Neural cell (in vitro differentiated cells): ENCODE measurements around the gene MAP10. TPM values are rescaled to one million over a fixed set of nuclear protein-coding genes. Genes with fewer than 3 reads are reported as not detected.

Source experiments
- H2AFZ ChIP-seq: fragments of 200-600, 300-800 bp; sonication (generic), shearing (Covaris generic); 2 replicates; pipeline ENCODE4 v1.6.0; 2014; ENCODE audit warnings: low read depth, mild to moderate bottlenecking, antibody characterized with exemption, low read length, moderate library complexity
- H3F3A ChIP-seq: fragments of 200-600 bp; shearing (Covaris generic); 2 replicates; pipeline ENCODE4 v1.6.1; 2016; ENCODE audit warnings: mild to moderate bottlenecking, moderate library complexity, mixed read lengths, antibody characterized with exemption, low read length; ENCODE audit not compliant: insufficient read depth, poor library complexity, severe bottlenecking
- H3K27ac ChIP-seq: fragments of 200-600, 300-800 bp; sonication (generic), shearing (Covaris generic); 2 replicates; pipeline ENCODE4 v1.5.1; 2014; ENCODE audit warnings: mild to moderate bottlenecking, low read length, moderate library complexity
- H3K27me3 ChIP-seq: fragments of 300-800, 200-600 bp; sonication (generic), shearing (Covaris generic); 2 replicates; pipeline ENCODE4 v1.6.0; 2014; ENCODE audit warnings: mild to moderate bottlenecking, low read depth, low read length, moderate library complexity; ENCODE audit not compliant: insufficient read depth
- H3K36me3 ChIP-seq: fragments of 300-800, 200-600 bp; sonication (generic), shearing (Covaris generic); 2 replicates; pipeline ENCODE4 v1.5.1; 2014; ENCODE audit warnings: mild to moderate bottlenecking, antibody characterized with exemption, low read length, moderate library complexity; ENCODE audit not compliant: insufficient read depth
- H3K4me2 ChIP-seq: fragments of 300-800, 200-600 bp; sonication (generic), shearing (Covaris generic); 2 replicates; pipeline ENCODE4 v1.6.0; 2014; ENCODE audit warnings: mild to moderate bottlenecking, low read length
- H3K4me3 ChIP-seq: fragments of 300-800, 200-600 bp; sonication (generic), shearing (Covaris generic); 2 replicates; pipeline ENCODE4 v1.5.1; 2014; ENCODE audit warnings: mild to moderate bottlenecking, low read length, moderate library complexity
- H3K79me2 ChIP-seq: fragments of 200-600 bp; shearing (Covaris generic); replicated peaks from 2 replicates; pipeline ENCODE4 v1.6.0; 2014; ENCODE audit warnings: mild to moderate bottlenecking, low read length, moderate library complexity; ENCODE audit not compliant: insufficient read depth
- H3K9ac ChIP-seq: fragments of 300-800, 200-600 bp; sonication (generic), shearing (Covaris generic); 2 replicates; pipeline ENCODE4 v1.6.1; 2016; ENCODE audit warnings: mild to moderate bottlenecking, low read length, mixed read lengths
- H3K9me2 ChIP-seq: fragments of 200-600 bp; shearing (Covaris generic); 2 replicates; pipeline ENCODE4 v1.6.1; 2016; ENCODE audit warnings: mild to moderate bottlenecking, low read length, mixed read lengths; ENCODE audit not compliant: insufficient read depth
- H3K9me3 ChIP-seq: fragments of 200-600, 300-800 bp; sonication (generic), shearing (Covaris generic); 2 replicates; pipeline ENCODE4 v1.6.1; 2016; ENCODE audit warnings: mild to moderate bottlenecking, mixed run types, low read length, moderate library complexity, mixed read lengths
- H4K20me1 ChIP-seq: fragments of 200-600 bp; shearing (Covaris generic); 2 replicates; pipeline ENCODE4 v1.6.1; 2016; ENCODE audit warnings: mild to moderate bottlenecking, mixed run types; ENCODE audit not compliant: insufficient read depth
- EP300 ChIP-seq: fragments of 450-650 bp; conservative IDR thresholded peaks from 2 replicates; pipeline ENCODE4 v1.6.1; 2014; ENCODE audit warnings: antibody characterized with exemption, mild to moderate bottlenecking, moderate library complexity; ENCODE audit not compliant: poor library complexity, severe bottlenecking
- EZH2 ChIP-seq: fragments of 200-600, 300-800 bp; shearing (Covaris generic), sonication (generic); IDR thresholded peaks from 2 replicates; pipeline ENCODE4 v1.6.1; 2014; ENCODE audit warnings: antibody characterized with exemption, low read length, borderline replicate concordance, mild to moderate bottlenecking; ENCODE audit not compliant: insufficient read depth, poor library complexity, severe bottlenecking
- MXI1 ChIP-seq: fragments of 450-650 bp; conservative IDR thresholded peaks from 2 replicates; pipeline ENCODE4 v1.6.1; 2014; ENCODE audit warnings: antibody characterized with exemption, mild to moderate bottlenecking; ENCODE audit not compliant: poor library complexity, severe bottlenecking
- POLR2AphosphoS5 ChIP-seq: IDR thresholded peaks from 2 replicates; pipeline ENCODE4 v1.6.1; 2012
- RAD21 ChIP-seq: fragments of 450-650 bp; conservative IDR thresholded peaks from 2 replicates; pipeline ENCODE4 v1.6.1; 2014; ENCODE audit warnings: antibody characterized with exemption, mild to moderate bottlenecking, moderate library complexity
- SMC3 ChIP-seq: fragments of 450-650 bp; conservative IDR thresholded peaks from 2 replicates; pipeline ENCODE4 v1.6.1; 2014; ENCODE audit warnings: antibody characterized with exemption, mild to moderate bottlenecking, moderate library complexity; ENCODE audit not compliant: poor library complexity
- TAF1 ChIP-seq: IDR thresholded peaks from 2 replicates; pipeline ENCODE4 v1.6.1; 2012; ENCODE audit warnings: low read depth
- polyA plus RNA-seq: library from polyadenylated mRNA; depleted of rRNA; stranded (reverse); fragments of >200 nt; gene quantifications from 2 replicates; pipeline ENCODE4 v1.2.3, GENCODE V29; 2014
- TF ChIP-seq, protein P1 (sequence below): fragments of 450-650 bp; IDR thresholded peaks from 2 replicates; pipeline ENCODE4 v1.5.1; 2014; ENCODE audit warnings: antibody characterized with exemption, mild to moderate bottlenecking, moderate library complexity; ENCODE audit not compliant: poor library complexity, severe bottlenecking
- TF ChIP-seq, protein P2 (sequence below): IDR thresholded peaks from 2 replicates; pipeline ENCODE4 v1.6.1; 2012; ENCODE audit warnings: borderline replicate concordance

MAP10 gene
- polyA plus RNA-seq, 1 donor from 2014 or later: 1.1 TPM

GRCh38 chr1:232844791-232845190 is 39.6 kb downstream of the MAP10 start:
- no peak overlapping the region for H2AFZ ChIP-seq
- TF ChIP-seq SMC3: no peak
- TF ChIP-seq TAF1: no peak
- no peak for TF ChIP-seq POLR2AphosphoS5
- TF ChIP-seq EP300: no peak
- TF ChIP-seq, protein P1, sequence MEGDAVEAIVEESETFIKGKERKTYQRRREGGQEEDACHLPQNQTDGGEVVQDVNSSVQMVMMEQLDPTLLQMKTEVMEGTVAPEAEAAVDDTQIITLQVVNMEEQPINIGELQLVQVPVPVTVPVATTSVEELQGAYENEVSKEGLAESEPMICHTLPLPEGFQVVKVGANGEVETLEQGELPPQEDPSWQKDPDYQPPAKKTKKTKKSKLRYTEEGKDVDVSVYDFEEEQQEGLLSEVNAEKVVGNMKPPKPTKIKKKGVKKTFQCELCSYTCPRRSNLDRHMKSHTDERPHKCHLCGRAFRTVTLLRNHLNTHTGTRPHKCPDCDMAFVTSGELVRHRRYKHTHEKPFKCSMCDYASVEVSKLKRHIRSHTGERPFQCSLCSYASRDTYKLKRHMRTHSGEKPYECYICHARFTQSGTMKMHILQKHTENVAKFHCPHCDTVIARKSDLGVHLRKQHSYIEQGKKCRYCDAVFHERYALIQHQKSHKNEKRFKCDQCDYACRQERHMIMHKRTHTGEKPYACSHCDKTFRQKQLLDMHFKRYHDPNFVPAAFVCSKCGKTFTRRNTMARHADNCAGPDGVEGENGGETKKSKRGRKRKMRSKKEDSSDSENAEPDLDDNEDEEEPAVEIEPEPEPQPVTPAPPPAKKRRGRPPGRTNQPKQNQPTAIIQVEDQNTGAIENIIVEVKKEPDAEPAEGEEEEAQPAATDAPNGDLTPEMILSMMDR: no peak

GRCh38 chr1:232845406-232845955 is 40.3 kb downstream of the MAP10 start:
- Histone ChIP-seq H2AFZ (no peak overlapping the region), H4K20me1 (no peaks in the 10 kb centered on the region), H3K36me3 (no peaks in the 10 kb centered on the region), H3F3A (no peaks in the 10 kb centered on the region), H3K9ac (no peak overlapping the region), H3K9me3 (peaks cover 4% of the 10 kb centered on the region), H3K79me2 (no peaks in the 10 kb centered on the region), H3K27ac (no peak overlapping the region), H3K4me3 (no peak overlapping the region), H3K4me2 (no peak overlapping the region), H3K9me2 (no peaks in the 10 kb centered on the region), H3K27me3 (peaks cover 19% of the 10 kb centered on the region)
- TF ChIP-seq, protein P1: no peak
- TF ChIP-seq POLR2AphosphoS5 (no peak), TAF1 (no peak), EZH2 (no peak), MXI1 (no peak), EP300 (no peak), SMC3 (no peak), RAD21 (no peak)
- TF ChIP-seq, protein P2, sequence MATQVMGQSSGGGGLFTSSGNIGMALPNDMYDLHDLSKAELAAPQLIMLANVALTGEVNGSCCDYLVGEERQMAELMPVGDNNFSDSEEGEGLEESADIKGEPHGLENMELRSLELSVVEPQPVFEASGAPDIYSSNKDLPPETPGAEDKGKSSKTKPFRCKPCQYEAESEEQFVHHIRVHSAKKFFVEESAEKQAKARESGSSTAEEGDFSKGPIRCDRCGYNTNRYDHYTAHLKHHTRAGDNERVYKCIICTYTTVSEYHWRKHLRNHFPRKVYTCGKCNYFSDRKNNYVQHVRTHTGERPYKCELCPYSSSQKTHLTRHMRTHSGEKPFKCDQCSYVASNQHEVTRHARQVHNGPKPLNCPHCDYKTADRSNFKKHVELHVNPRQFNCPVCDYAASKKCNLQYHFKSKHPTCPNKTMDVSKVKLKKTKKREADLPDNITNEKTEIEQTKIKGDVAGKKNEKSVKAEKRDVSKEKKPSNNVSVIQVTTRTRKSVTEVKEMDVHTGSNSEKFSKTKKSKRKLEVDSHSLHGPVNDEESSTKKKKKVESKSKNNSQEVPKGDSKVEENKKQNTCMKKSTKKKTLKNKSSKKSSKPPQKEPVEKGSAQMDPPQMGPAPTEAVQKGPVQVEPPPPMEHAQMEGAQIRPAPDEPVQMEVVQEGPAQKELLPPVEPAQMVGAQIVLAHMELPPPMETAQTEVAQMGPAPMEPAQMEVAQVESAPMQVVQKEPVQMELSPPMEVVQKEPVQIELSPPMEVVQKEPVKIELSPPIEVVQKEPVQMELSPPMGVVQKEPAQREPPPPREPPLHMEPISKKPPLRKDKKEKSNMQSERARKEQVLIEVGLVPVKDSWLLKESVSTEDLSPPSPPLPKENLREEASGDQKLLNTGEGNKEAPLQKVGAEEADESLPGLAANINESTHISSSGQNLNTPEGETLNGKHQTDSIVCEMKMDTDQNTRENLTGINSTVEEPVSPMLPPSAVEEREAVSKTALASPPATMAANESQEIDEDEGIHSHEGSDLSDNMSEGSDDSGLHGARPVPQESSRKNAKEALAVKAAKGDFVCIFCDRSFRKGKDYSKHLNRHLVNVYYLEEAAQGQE: no peak

More at GRCh38 chr1:232844791-232845190, 39.6 kb downstream of the MAP10 start:
- peaks cover 19% of the 10 kb centered on the region for H3K27me3 ChIP-seq
- H3K36me3 ChIP-seq: no peaks in the 10 kb centered on the region
- H3K4me2 ChIP-seq: no peak overlapping the region
- H3K4me3 ChIP-seq: no peak overlapping the region
- H3K79me2 ChIP-seq: no peaks in the 10 kb centered on the region
- H3K9me2 ChIP-seq: no peaks in the 10 kb centered on the region
- no peaks in the 10 kb centered on the region for H4K20me1 ChIP-seq
- peaks cover 4% of the 10 kb centered on the region for H3K9me3 ChIP-seq
- no peak overlapping the region for H3K27ac ChIP-seq
- H3F3A ChIP-seq: no peaks in the 10 kb centered on the region
- H3K9ac ChIP-seq: no peak overlapping the region
